ENCODE results near the gene COLEC12. TPM values are rescaled to one million over a fixed set of nuclear protein-coding genes. Genes with fewer than 3 reads are reported as not detected.

The COLEC12 gene
- total RNA-seq, 1 experiment from 2014 or later, result 0.03 TPM

DNA sequence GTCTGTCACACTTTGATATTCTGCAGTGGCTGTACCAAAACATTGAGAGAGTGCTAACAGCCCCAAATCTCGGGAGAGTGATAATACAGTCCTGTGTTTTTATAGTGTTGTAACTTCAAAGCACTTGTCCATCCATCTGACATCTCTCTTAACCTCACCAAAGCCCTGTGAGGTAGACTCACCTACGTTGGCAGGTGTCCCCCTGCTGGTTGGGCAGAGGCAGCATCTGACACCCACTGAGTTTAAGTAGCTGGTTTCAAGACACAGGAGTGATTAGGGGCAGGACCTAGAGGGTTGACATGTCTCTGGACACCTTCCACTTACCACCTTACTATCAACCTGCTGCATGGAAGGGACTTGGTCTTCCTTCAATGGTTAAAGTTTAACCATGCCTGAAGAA is 22.9 kb downstream of the COLEC12 start:
- ChIA-PET POLR2A (no interaction called here), CTCF (no interaction called here)
- DNase-seq (ENCODE audit: low read depth, low spot score) (no peak), ATAC-seq (0 out of 2 replicates have a peak, but pooled peaks have one; percentile 47)
- Histone ChIP-seq H3K4me3 (ENCODE audit: low read depth in 2 of 2, low read length in 2 of 2) (no peak overlapping the region), H3K36me3 (ENCODE audit: control insufficient read depth, insufficient read depth, low read length) (no peaks in the 10 kb centered on the region), H3K9me3 (ENCODE audit: control insufficient read depth, insufficient read depth, low read depth, low read length) (no peaks in the 10 kb centered on the region), H3K4me1 (ENCODE audit: control insufficient read depth, insufficient read depth, low read length) (peaks cover 7% of the 10 kb centered on the region), H3K27me3 (ENCODE audit: control insufficient read depth, insufficient read depth, low read length) (no peaks in the 10 kb centered on the region), H3K27ac (ENCODE audit: low read length) (no peak overlapping the region)
- TF ChIP-seq, protein P1, sequence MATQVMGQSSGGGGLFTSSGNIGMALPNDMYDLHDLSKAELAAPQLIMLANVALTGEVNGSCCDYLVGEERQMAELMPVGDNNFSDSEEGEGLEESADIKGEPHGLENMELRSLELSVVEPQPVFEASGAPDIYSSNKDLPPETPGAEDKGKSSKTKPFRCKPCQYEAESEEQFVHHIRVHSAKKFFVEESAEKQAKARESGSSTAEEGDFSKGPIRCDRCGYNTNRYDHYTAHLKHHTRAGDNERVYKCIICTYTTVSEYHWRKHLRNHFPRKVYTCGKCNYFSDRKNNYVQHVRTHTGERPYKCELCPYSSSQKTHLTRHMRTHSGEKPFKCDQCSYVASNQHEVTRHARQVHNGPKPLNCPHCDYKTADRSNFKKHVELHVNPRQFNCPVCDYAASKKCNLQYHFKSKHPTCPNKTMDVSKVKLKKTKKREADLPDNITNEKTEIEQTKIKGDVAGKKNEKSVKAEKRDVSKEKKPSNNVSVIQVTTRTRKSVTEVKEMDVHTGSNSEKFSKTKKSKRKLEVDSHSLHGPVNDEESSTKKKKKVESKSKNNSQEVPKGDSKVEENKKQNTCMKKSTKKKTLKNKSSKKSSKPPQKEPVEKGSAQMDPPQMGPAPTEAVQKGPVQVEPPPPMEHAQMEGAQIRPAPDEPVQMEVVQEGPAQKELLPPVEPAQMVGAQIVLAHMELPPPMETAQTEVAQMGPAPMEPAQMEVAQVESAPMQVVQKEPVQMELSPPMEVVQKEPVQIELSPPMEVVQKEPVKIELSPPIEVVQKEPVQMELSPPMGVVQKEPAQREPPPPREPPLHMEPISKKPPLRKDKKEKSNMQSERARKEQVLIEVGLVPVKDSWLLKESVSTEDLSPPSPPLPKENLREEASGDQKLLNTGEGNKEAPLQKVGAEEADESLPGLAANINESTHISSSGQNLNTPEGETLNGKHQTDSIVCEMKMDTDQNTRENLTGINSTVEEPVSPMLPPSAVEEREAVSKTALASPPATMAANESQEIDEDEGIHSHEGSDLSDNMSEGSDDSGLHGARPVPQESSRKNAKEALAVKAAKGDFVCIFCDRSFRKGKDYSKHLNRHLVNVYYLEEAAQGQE (IDR thresholded peaks at IDR 0.05; ENCODE audit: insufficient read depth in 1 of 2, low read depth in 2 of 2, low read length in 1 of 2), result no peak
- TF ChIP-seq SIN3A (IDR thresholded peaks at IDR 0.05; ENCODE audit: borderline replicate concordance, insufficient read depth, low read depth, low read length), result no peak
- TF ChIP-seq TCF7L2 (IDR thresholded peaks at IDR 0.05; ENCODE audit: low read depth, low read length), result no peak
- TF ChIP-seq POLR2AphosphoS5 (IDR thresholded peaks at IDR 0.05; ENCODE audit: low read depth, low read length), result no peak
- TF ChIP-seq, protein P2, sequence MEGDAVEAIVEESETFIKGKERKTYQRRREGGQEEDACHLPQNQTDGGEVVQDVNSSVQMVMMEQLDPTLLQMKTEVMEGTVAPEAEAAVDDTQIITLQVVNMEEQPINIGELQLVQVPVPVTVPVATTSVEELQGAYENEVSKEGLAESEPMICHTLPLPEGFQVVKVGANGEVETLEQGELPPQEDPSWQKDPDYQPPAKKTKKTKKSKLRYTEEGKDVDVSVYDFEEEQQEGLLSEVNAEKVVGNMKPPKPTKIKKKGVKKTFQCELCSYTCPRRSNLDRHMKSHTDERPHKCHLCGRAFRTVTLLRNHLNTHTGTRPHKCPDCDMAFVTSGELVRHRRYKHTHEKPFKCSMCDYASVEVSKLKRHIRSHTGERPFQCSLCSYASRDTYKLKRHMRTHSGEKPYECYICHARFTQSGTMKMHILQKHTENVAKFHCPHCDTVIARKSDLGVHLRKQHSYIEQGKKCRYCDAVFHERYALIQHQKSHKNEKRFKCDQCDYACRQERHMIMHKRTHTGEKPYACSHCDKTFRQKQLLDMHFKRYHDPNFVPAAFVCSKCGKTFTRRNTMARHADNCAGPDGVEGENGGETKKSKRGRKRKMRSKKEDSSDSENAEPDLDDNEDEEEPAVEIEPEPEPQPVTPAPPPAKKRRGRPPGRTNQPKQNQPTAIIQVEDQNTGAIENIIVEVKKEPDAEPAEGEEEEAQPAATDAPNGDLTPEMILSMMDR (IDR thresholded peaks at IDR 0.05), result peak; percentile 61
- no TSS peak for BruUV-seq (replicated peaks)
- in situ Hi-C loops (cut with HindIII; ENCODE audit: low pct_unique_long_range_greater_than_20kb, low sequenced_read_pairs), result no loop called here
- intact Hi-C loops (cut with micrococcal nuclease; ENCODE audit: unreplicated experiment), result no loop called here

DNA sequence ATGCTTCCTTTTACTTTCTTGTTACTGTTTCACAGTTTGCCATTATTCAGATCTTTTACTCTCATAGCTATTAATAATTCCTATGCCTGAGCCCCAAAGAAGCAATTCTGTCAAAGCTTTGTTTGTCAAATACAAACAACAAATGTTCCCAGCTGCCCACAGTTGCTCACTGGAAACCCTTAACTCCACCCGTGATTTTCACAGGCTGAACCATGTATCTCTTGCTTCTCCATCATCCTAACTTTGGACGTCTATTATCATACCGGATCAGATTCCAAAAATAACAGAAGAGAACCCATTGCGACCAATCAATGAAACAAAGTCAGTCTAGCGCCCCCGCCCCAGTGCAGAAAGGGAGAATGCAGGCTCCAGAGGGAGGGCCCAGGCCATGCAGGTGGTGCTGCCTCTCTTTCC is 24.2 kb downstream of the COLEC12 start:
- Histone ChIP-seq H3K27ac (ENCODE audit: low read length) (no peak overlapping the region), H3K36me3 (ENCODE audit: control insufficient read depth, insufficient read depth, low read length) (no peaks in the 10 kb centered on the region), H3K4me1 (ENCODE audit: control insufficient read depth, insufficient read depth, low read length) (peaks cover 7% of the 10 kb centered on the region), H3K4me3 (ENCODE audit: low read depth in 2 of 2, low read length in 2 of 2) (no peak overlapping the region), H3K27me3 (ENCODE audit: control insufficient read depth, insufficient read depth, low read length) (no peaks in the 10 kb centered on the region), H3K9me3 (ENCODE audit: control insufficient read depth, insufficient read depth, low read depth, low read length) (no peaks in the 10 kb centered on the region)
- ATAC-seq (no peak), DNase-seq (ENCODE audit: low read depth, low spot score) (no peak)
- intact Hi-C loops (cut with micrococcal nuclease; ENCODE audit: unreplicated experiment), result no loop called here
- BruUV-seq (replicated peaks), result no TSS peak
- in situ Hi-C loops (cut with HindIII; ENCODE audit: low pct_unique_long_range_greater_than_20kb, low sequenced_read_pairs), result no loop called here
- CTCF ChIA-PET, result no interaction called here
- POLR2A ChIA-PET, result no interaction called here
- TF ChIP-seq, protein P1 (IDR thresholded peaks at IDR 0.05; ENCODE audit: insufficient read depth in 1 of 2, low read depth in 2 of 2, low read length in 1 of 2), result no peak
- TF ChIP-seq, protein P2 (IDR thresholded peaks at IDR 0.05), result no peak
- TF ChIP-seq POLR2AphosphoS5 (IDR thresholded peaks at IDR 0.05; ENCODE audit: low read depth, low read length) (no peak), TCF7L2 (IDR thresholded peaks at IDR 0.05; ENCODE audit: low read depth, low read length) (no peak), SIN3A (IDR thresholded peaks at IDR 0.05; ENCODE audit: borderline replicate concordance, insufficient read depth, low read depth, low read length) (no peak)

Measured in Panc1 (cell line).